Endothelial cell (in vitro differentiated cells): Measurements from ENCODE around the gene TRAPPC2L. TPM values are rescaled to one million over a fixed set of nuclear protein-coding genes. Genes with fewer than 3 reads are reported as not detected.

Experiments
- DNase-seq: peaks from one replicate; pipeline ENCODE4 v3.0.0; 2021; ENCODE audit warnings: low spot score
- H3K27ac Mint-ChIP-seq: one replicate; pipeline ENCODE4 v1.8.0; 2021; ENCODE audit warnings: mixed read lengths, inconsistent platforms; ENCODE audit not compliant: unreplicated experiment
- H3K27me3 Mint-ChIP-seq: one replicate; pipeline ENCODE4 v1.8.0; 2021; ENCODE audit warnings: mild to moderate bottlenecking, moderate library complexity, mixed read lengths, inconsistent platforms; ENCODE audit not compliant: unreplicated experiment
- H3K36me3 Mint-ChIP-seq: one replicate; pipeline ENCODE4 v1.8.0; 2021; ENCODE audit warnings: mild to moderate bottlenecking, low read depth, mixed read lengths, inconsistent platforms; ENCODE audit not compliant: unreplicated experiment
- H3K4me1 Mint-ChIP-seq: one replicate; pipeline ENCODE4 v1.8.0; 2021; ENCODE audit warnings: mild to moderate bottlenecking, mixed read lengths, inconsistent platforms; ENCODE audit not compliant: unreplicated experiment
- H3K4me3 Mint-ChIP-seq: one replicate; pipeline ENCODE4 v1.8.0; 2021; ENCODE audit warnings: mild to moderate bottlenecking, mixed read lengths, inconsistent platforms; ENCODE audit not compliant: unreplicated experiment
- H3K9me3 Mint-ChIP-seq: one replicate; pipeline ENCODE4 v1.8.0; 2021; ENCODE audit warnings: mixed read lengths, inconsistent platforms; ENCODE audit not compliant: unreplicated experiment
- CTCF ChIP-seq: fragments of 200-600 bp; sonication (generic); IDR thresholded peaks from one replicate; pipeline ENCODE4 v1.5.0; 2021; ENCODE audit warnings: antibody characterized with exemption; ENCODE audit not compliant: unreplicated experiment
- total RNA-seq: library from RNA; stranded (reverse); fragmentation: NEBNext Ultra II Directional; extraction: Animal tissue kit (Norgen Biotek cat#: 25700); gene quantifications from one replicate; pipeline ENCODE4 v1.2.1, GENCODE V29; 2021; ENCODE audit not compliant: unreplicated experiment

Gene TRAPPC2L
- total RNA-seq, 1 donor from 2014 or later = 65.3 TPM

- Mint-ChIP-seq H3K4me3 (no peak overlapping the region), H3K27ac (no peak overlapping the region), H3K36me3 (no peaks in the 10 kb centered on the region), H3K9me3 (no peaks in the 10 kb centered on the region), H3K27me3 (peaks cover 11% of the 10 kb centered on the region), H3K4me1 (no peaks in the 10 kb centered on the region)
- no peak for TF ChIP-seq CTCF
- DNase-seq = no peak
These were observed 44.9 kb downstream of the TRAPPC2L start for GRCh38 chr16:88901718-88902337.

- no peak for TF ChIP-seq CTCF
- Mint-ChIP-seq H3K4me3 (no peak overlapping the region), H3K27ac (no peak overlapping the region), H3K36me3 (no peaks in the 10 kb centered on the region), H3K27me3 (peaks cover 12% of the 10 kb centered on the region), H3K4me1 (no peaks in the 10 kb centered on the region), H3K9me3 (no peaks in the 10 kb centered on the region)
- DNase-seq = no peak
These were observed 45.8 kb downstream of the TRAPPC2L start for GRCh38 chr16:88902744-88903143.

GRCh38 chr16:88903267-88903666, 46.3 kb downstream of the TRAPPC2L start:
- no peak overlapping the region for H3K4me3 Mint-ChIP-seq
- no peak for DNase-seq
- no peak for TF ChIP-seq CTCF
- no peaks in the 10 kb centered on the region for H3K9me3 Mint-ChIP-seq
- H3K27ac Mint-ChIP-seq = no peak overlapping the region
- peaks cover 16% of the 10 kb centered on the region for H3K27me3 Mint-ChIP-seq
- H3K4me1 Mint-ChIP-seq = no peaks in the 10 kb centered on the region
- H3K36me3 Mint-ChIP-seq = no peaks in the 10 kb centered on the region

- Mint-ChIP-seq H3K36me3 (no peaks in the 10 kb centered on the region), H3K4me1 (no peaks in the 10 kb centered on the region), H3K27me3 (peaks cover 16% of the 10 kb centered on the region), H3K4me3 (no peak overlapping the region), H3K9me3 (no peaks in the 10 kb centered on the region), H3K27ac (no peak overlapping the region)
- TF ChIP-seq CTCF = no peak
- DNase-seq = no peak
These were observed 47.9 kb downstream of the TRAPPC2L start for GRCh38 chr16:88904676-88905365.

- Mint-ChIP-seq H3K4me3 (no peak overlapping the region), H3K27me3 (peaks cover 16% of the 10 kb centered on the region), H3K9me3 (no peaks in the 10 kb centered on the region), H3K27ac (no peak overlapping the region), H3K4me1 (no peaks in the 10 kb centered on the region), H3K36me3 (no peaks in the 10 kb centered on the region)
- DNase-seq = peak; percentile 41
- no peak for TF ChIP-seq CTCF
These were observed 48.6 kb downstream of the TRAPPC2L start for GRCh38 chr16:88905563-88905962.
